IMR-90 (cell line): ENCODE results near the gene UBALD1. TPM values are rescaled to one million over a fixed set of nuclear protein-coding genes. Genes with fewer than 3 reads are reported as not detected.

Experiments
- ATAC-seq: fragments of 200-7000 bp; cut with Tn5 transposase; 2 replicates; pipeline ENCODE4 v1.9.1; 2020; ENCODE audit warnings: low read depth, mild to moderate bottlenecking, moderate library complexity
- BruUV-seq: library from RNA; stranded (reverse); fragments of 400-500 nt; replicated peaks from 2 replicates; lab custom pipeline; 2021; lab: Mats Ljungman, UMichigan
- CTCF ChIA-PET: fragments of 300-600 bp; formaldehyde crosslinking; extraction: SDS; loops from one replicate; lab custom pipeline; 2021; ENCODE audit warnings: antibody characterized with exemption; lab: Yijun Ruan, JAX
- POLR2A ChIA-PET: fragments of 300-600 bp; sonication (Branson Sonifier 250); formaldehyde crosslinking; loops from one replicate; lab custom pipeline; 2022; ENCODE audit warnings: antibody characterized with exemption; ENCODE audit not compliant: unreplicated experiment; lab: Charles Lee
- DNase-seq: peaks from one replicate; pipeline ENCODE4 v3.0.0; 2013
- H2AFZ ChIP-seq: replicated peaks from 2 replicates; pipeline ENCODE3; 2013; ENCODE audit warnings: low read length, mild to moderate bottlenecking; ENCODE audit not compliant: poor library complexity
- H2AK5ac ChIP-seq: 2 replicates; pipeline ENCODE4 v1.6.1; 2013; ENCODE audit warnings: low read depth, low read length, inconsistent platforms
- H2AK9ac ChIP-seq: replicated peaks from 2 replicates; pipeline ENCODE3; 2013; ENCODE audit warnings: mild to moderate bottlenecking, low read depth, low read length, moderate library complexity; ENCODE audit not compliant: poor library complexity
- H2BK120ac ChIP-seq: 2 replicates; pipeline ENCODE4 v1.6.1; 2013; ENCODE audit warnings: low read depth, low read length, inconsistent platforms
- H2BK15ac ChIP-seq: 3 replicates; pipeline ENCODE4 v1.6.1; 2013; ENCODE audit warnings: low read depth, low read length, inconsistent platforms
- H2BK20ac ChIP-seq: 2 replicates; pipeline ENCODE4 v1.6.1; 2013; ENCODE audit warnings: low read depth, mild to moderate bottlenecking, inconsistent platforms, low read length, moderate library complexity
- H2BK5ac ChIP-seq: 2 replicates; pipeline ENCODE4 v1.6.1; 2013; ENCODE audit warnings: mild to moderate bottlenecking, low read depth, low read length, inconsistent platforms; ENCODE audit not compliant: poor library complexity, severe bottlenecking
- H3K14ac ChIP-seq: replicated peaks from 2 replicates; pipeline ENCODE4 v1.6.1; 2013; ENCODE audit warnings: low read depth, low read length, inconsistent platforms
- H3K18ac ChIP-seq: 2 replicates; pipeline ENCODE4 v1.6.1; 2013; ENCODE audit warnings: low read depth, low read length, control low read depth
- H3K23ac ChIP-seq: 2 replicates; pipeline ENCODE4 v1.6.1; 2013; ENCODE audit warnings: low read depth, low read length, inconsistent platforms
- H3K27ac ChIP-seq: 2 replicates; pipeline ENCODE4 v1.5.1; 2013; ENCODE audit warnings: mild to moderate bottlenecking, control low read depth, low read length; ENCODE audit not compliant: insufficient read depth
- H3K27me3 ChIP-seq: 2 replicates; pipeline ENCODE4 v1.6.1; 2013; ENCODE audit warnings: low read length; ENCODE audit not compliant: control insufficient read depth, insufficient read depth
- H3K36me3 ChIP-seq: 2 replicates; pipeline ENCODE4 v1.6.1; 2013; ENCODE audit warnings: low read length, mixed read lengths; ENCODE audit not compliant: control insufficient read depth, insufficient read depth
- H3K4ac ChIP-seq: 2 replicates; pipeline ENCODE4 v1.6.1; 2013; ENCODE audit warnings: low read depth, low read length, inconsistent platforms
- H3K4me1 ChIP-seq: 2 replicates; pipeline ENCODE4 v1.6.1; 2013; ENCODE audit warnings: low read length, mixed read lengths; ENCODE audit not compliant: control insufficient read depth, insufficient read depth
- H3K4me2 ChIP-seq: 2 replicates; pipeline ENCODE4 v1.6.1; 2013; ENCODE audit warnings: low read depth, mild to moderate bottlenecking, control low read depth, low read length, moderate library complexity
- H3K4me3 ChIP-seq: 2 replicates; pipeline ENCODE4 v1.5.1; 2013; ENCODE audit warnings: low read depth, mild to moderate bottlenecking, control low read depth, low read length, moderate library complexity; ENCODE audit not compliant: insufficient read depth
- H3K56ac ChIP-seq: 2 replicates; pipeline ENCODE4 v1.6.1; 2013; ENCODE audit warnings: low read length, inconsistent platforms; ENCODE audit not compliant: insufficient read depth; ENCODE audit errors: extremely low read depth
- H3K79me1 ChIP-seq, 2 experiments: 2 replicates each; pipeline ENCODE4 v1.6.1; 2013; ENCODE audit warnings: low read length in 2 of 2, inconsistent platforms in 1 of 2, low read depth in 1 of 2
- H3K9ac ChIP-seq: 2 replicates; pipeline ENCODE4 v1.6.1; 2013; ENCODE audit warnings: low read depth, low read length, control low read depth
- H3K9me1 ChIP-seq: 2 replicates; pipeline ENCODE4 v1.6.1; 2013; ENCODE audit warnings: low read length, inconsistent platforms; ENCODE audit not compliant: insufficient read depth
- H3K9me3 ChIP-seq: 2 replicates; pipeline ENCODE4 v1.6.1; 2013; ENCODE audit warnings: low read length; ENCODE audit not compliant: control insufficient read depth, insufficient read depth
- H4K20me1 ChIP-seq: 2 replicates; pipeline ENCODE4 v1.6.1; 2013; ENCODE audit warnings: low read length, inconsistent platforms; ENCODE audit not compliant: insufficient read depth
- H4K5ac ChIP-seq: 2 replicates; pipeline ENCODE4 v1.6.1; 2013; ENCODE audit warnings: mild to moderate bottlenecking, low read depth, low read length, control low read depth
- H4K8ac ChIP-seq, 2 experiments: 2 replicates each; pipeline ENCODE4 v1.6.1; 2013; ENCODE audit warnings: low read depth in 2 of 2, low read length in 2 of 2, control low read depth in 1 of 2, inconsistent platforms in 1 of 2
- H4K91ac ChIP-seq: 2 replicates; pipeline ENCODE4 v1.6.1; 2013; ENCODE audit warnings: low read depth, low read length, inconsistent platforms; ENCODE audit not compliant: insufficient read depth
- MXI1 ChIP-seq: IDR thresholded peaks from 2 replicates; pipeline ENCODE4 v1.6.1; 2012; ENCODE audit warnings: low read depth, mild to moderate bottlenecking, low read length, moderate library complexity, borderline replicate concordance
- WGBS, 2 experiments: methylation state at CpG; one replicate each; pipeline versions ENCODE4 v1.1.5 to v1.1.7; 2013; ENCODE audit warnings: missing lambda C conversion rate in 2 of 2; ENCODE audit not compliant: insufficient read length in 1 of 2; ENCODE audit errors: extremely low coverage in 2 of 2; 5-methylcytosine and 5-hydroxymethylcytosine counted together
- dilution Hi-C: fragments of 300-500 bp; cut with HindIII; formaldehyde crosslinking; loops from one replicate; pipeline ENCODE4 v1.14.3; 2018; ENCODE audit warnings: low sequenced_read_pairs; ENCODE audit not compliant: unreplicated experiment
- in situ Hi-C: fragments of 300-500 bp; cut with MboI; formaldehyde crosslinking; loops from 3 replicates; pipeline ENCODE4 v1.14.3; 2019; ENCODE audit warnings: low sequenced_read_pairs, inconsistent platforms, mixed read lengths
- intact Hi-C: fragments of 100-400 bp; cut with micrococcal nuclease; formaldehyde crosslinking; loops from 2 replicates; pipeline ENCODE4 v1.10.0; 2022
- polyA plus RNA-seq, 3 experiments: library from polyadenylated mRNA; depleted of rRNA; stranded (reverse); fragments of >200 nt; gene quantifications; 2 replicates each; pipeline ENCODE4 v1.2.3, GENCODE V29; 2012; ENCODE audit warnings: low replicate concordance in 1 of 3
- total RNA-seq: library from RNA; depleted of rRNA; stranded (reverse); fragments of >200 nt; gene quantifications from 2 replicates; pipeline ENCODE4 v1.2.3, GENCODE V29; 2012

UBALD1 gene
- total and polyA plus RNA-seq, 2 of the 4 experiments (the other 2 are of a cell fraction) = 1.3 to 14.5 TPM

GRCh38 chr16:4631444-4631843, 16.8 kb upstream of the UBALD1 start:
- no peak overlapping the region for H2BK5ac ChIP-seq
- DNase-seq (no peak), ATAC-seq (no peak)
- H3K23ac ChIP-seq = no peak overlapping the region
- no peak overlapping the region for H3K4me3 ChIP-seq
- BruUV-seq = no TSS peak
- no peak overlapping the region for H3K14ac ChIP-seq
- no peak overlapping the region for H2AK5ac ChIP-seq
- no peaks in the 10 kb centered on the region for H3K27me3 ChIP-seq
- intact Hi-C loops (no loop called here), in situ Hi-C loops (no loop called here), dilution Hi-C loops (no loop called here)
- peaks cover 7% of the 10 kb centered on the region; the same call in 1 of the 2 replicates for H3K9me3 ChIP-seq
- no peak overlapping the region for H3K27ac ChIP-seq
- no peak overlapping the region for H3K4me2 ChIP-seq
- H2BK15ac ChIP-seq = no peak overlapping the region
- no peak for TF ChIP-seq MXI1
- H3K79me1 ChIP-seq = peaks cover 18 to 66% of the 10 kb centered on the region in 2 experiments
- H4K5ac ChIP-seq = no peak overlapping the region
- no peak overlapping the region for H2BK20ac ChIP-seq
- POLR2A ChIA-PET = no interaction called here
- H3K9ac ChIP-seq = no peak overlapping the region
- no peak overlapping the region for H2BK120ac ChIP-seq
- CTCF ChIA-PET = no interaction called here
- H3K36me3 ChIP-seq = peaks cover 12% of the 10 kb centered on the region
- no CpG with 5 or more reads among the region's 1 CpG for WGBS, 2 experiments
- no peak overlapping the region for H3K56ac ChIP-seq
- no peak overlapping the region for H3K18ac ChIP-seq
- H3K4me1 ChIP-seq = peaks cover 5% of the 10 kb centered on the region
- no peak overlapping the region for H2AK9ac ChIP-seq
- H4K91ac ChIP-seq = no peak overlapping the region
- no peak overlapping the region for H3K4ac ChIP-seq
- peaks cover 5% of the 10 kb centered on the region for H3K9me1 ChIP-seq
- H4K8ac ChIP-seq = no peak overlapping the region
- peaks cover 73% of the 10 kb centered on the region for H4K20me1 ChIP-seq
- H2AFZ ChIP-seq = no peak overlapping the region
